GM12878 (cell line): ENCODE data around the gene NUP62.

ENCODE experiments used
- BRCA1 ChIP-seq: IDR thresholded peaks from 2 replicates; pipeline ENCODE4 v1.6.1; 2011; ENCODE audit warnings: low read depth, low read length, improper control_type of control experiment
- CREM ChIP-seq: IDR thresholded peaks from 2 replicates; pipeline ENCODE4 v1.6.1; 2014; ENCODE audit warnings: antibody characterized with exemption, low read depth
- EGR1 ChIP-seq, 2 experiments: IDR thresholded peaks; 1 replicate in 1 of 2; 2 replicates in 1 of 2; pipeline ENCODE4 v1.6.1; 2011 to 2012; ENCODE audit warnings: low read depth in 2 of 2, low read length in 2 of 2, borderline replicate concordance in 1 of 2, mild to moderate bottlenecking in 1 of 2, moderate library complexity in 1 of 2
- MTA2 ChIP-seq: fragments of 450-650 bp; IDR thresholded peaks from 2 replicates; pipeline ENCODE4 v1.6.1; 2016; ENCODE audit warnings: low read depth, mild to moderate bottlenecking, moderate library complexity
- NRF1 ChIP-seq: conservative IDR thresholded peaks from 2 replicates; pipeline ENCODE4 v1.6.1; 2011; ENCODE audit warnings: mild to moderate bottlenecking, low read depth, low read length, improper control_type of control experiment
- POLR2A ChIP-seq: IDR thresholded peaks from 2 replicates; pipeline ENCODE4 v1.6.1; 2011; ENCODE audit warnings: low read depth, mild to moderate bottlenecking, low read length
- POLR2AphosphoS5 ChIP-seq: IDR thresholded peaks from 2 replicates; pipeline ENCODE4 v1.6.1; 2011; ENCODE audit warnings: mild to moderate bottlenecking, low read length, inconsistent platforms
- SMAD1 ChIP-seq: fragments of 450-650 bp; IDR thresholded peaks from 2 replicates; pipeline ENCODE4 v1.6.1; 2018; ENCODE audit warnings: mild to moderate bottlenecking, low read depth; ENCODE audit not compliant: partially characterized antibody
- SMARCA5 ChIP-seq: fragments of 450-650 bp; IDR thresholded peaks from 2 replicates; pipeline ENCODE4 v1.6.1; 2017; ENCODE audit warnings: mild to moderate bottlenecking
- TCF7 ChIP-seq: IDR thresholded peaks from 2 replicates; pipeline ENCODE4 v1.6.1; 2014; ENCODE audit warnings: antibody characterized with exemption, borderline replicate concordance
- TF ChIP-seq, protein P1 (sequence below), 3 experiments: IDR thresholded peaks in 2 of 3; conservative IDR thresholded peaks in 1 of 3; 2 replicates each; pipeline ENCODE4 v1.5.1; 2011; ENCODE audit warnings: low read depth in 3 of 3, low read length in 3 of 3, mild to moderate bottlenecking in 3 of 3, control low read depth in 2 of 3, moderate library complexity in 2 of 3, inconsistent platforms in 1 of 3, mixed read lengths in 1 of 3; ENCODE audit not compliant: control insufficient read depth in 2 of 3, insufficient read depth in 1 of 3; ENCODE audit errors: extremely low read depth in 1 of 3
- TF ChIP-seq, protein P2 (sequence below): fragments of 450-650 bp; IDR thresholded peaks from 2 replicates; pipeline ENCODE4 v1.6.1; 2017; ENCODE audit warnings: mild to moderate bottlenecking, moderate library complexity
- TF ChIP-seq, protein P3 (sequence below): fragments of 150-350 bp; IDR thresholded peaks from 2 replicates; pipeline ENCODE4 v1.6.1; 2014; ENCODE audit warnings: mild to moderate bottlenecking, low read depth, low read length

GRCh38 chr19:49951806-49952478 lies 22.6 kb upstream of the NUP62 start:
- TF ChIP-seq NRF1 = no peak
- no peak for TF ChIP-seq POLR2AphosphoS5
- TF ChIP-seq CREM = no peak
- TF ChIP-seq, protein P1, sequence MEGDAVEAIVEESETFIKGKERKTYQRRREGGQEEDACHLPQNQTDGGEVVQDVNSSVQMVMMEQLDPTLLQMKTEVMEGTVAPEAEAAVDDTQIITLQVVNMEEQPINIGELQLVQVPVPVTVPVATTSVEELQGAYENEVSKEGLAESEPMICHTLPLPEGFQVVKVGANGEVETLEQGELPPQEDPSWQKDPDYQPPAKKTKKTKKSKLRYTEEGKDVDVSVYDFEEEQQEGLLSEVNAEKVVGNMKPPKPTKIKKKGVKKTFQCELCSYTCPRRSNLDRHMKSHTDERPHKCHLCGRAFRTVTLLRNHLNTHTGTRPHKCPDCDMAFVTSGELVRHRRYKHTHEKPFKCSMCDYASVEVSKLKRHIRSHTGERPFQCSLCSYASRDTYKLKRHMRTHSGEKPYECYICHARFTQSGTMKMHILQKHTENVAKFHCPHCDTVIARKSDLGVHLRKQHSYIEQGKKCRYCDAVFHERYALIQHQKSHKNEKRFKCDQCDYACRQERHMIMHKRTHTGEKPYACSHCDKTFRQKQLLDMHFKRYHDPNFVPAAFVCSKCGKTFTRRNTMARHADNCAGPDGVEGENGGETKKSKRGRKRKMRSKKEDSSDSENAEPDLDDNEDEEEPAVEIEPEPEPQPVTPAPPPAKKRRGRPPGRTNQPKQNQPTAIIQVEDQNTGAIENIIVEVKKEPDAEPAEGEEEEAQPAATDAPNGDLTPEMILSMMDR (IDR thresholded peaks at IDR 0.05 in 2 of 3, conservative IDR thresholded peaks at IDR 0.05 in 1 of 3; ENCODE audit: control insufficient read depth in 2 of 3, extremely low read depth in 1 of 3, insufficient read depth in 1 of 3, low read depth in 3 of 3, low read length in 3 of 3) = no peak
- no peak for TF ChIP-seq EGR1 (IDR thresholded peaks at IDR 0.05; ENCODE audit: borderline replicate concordance in 1 of 2, low read depth in 2 of 2, low read length in 2 of 2)
- no peak for TF ChIP-seq POLR2A
- no peak for TF ChIP-seq BRCA1
- TF ChIP-seq, protein P2, sequence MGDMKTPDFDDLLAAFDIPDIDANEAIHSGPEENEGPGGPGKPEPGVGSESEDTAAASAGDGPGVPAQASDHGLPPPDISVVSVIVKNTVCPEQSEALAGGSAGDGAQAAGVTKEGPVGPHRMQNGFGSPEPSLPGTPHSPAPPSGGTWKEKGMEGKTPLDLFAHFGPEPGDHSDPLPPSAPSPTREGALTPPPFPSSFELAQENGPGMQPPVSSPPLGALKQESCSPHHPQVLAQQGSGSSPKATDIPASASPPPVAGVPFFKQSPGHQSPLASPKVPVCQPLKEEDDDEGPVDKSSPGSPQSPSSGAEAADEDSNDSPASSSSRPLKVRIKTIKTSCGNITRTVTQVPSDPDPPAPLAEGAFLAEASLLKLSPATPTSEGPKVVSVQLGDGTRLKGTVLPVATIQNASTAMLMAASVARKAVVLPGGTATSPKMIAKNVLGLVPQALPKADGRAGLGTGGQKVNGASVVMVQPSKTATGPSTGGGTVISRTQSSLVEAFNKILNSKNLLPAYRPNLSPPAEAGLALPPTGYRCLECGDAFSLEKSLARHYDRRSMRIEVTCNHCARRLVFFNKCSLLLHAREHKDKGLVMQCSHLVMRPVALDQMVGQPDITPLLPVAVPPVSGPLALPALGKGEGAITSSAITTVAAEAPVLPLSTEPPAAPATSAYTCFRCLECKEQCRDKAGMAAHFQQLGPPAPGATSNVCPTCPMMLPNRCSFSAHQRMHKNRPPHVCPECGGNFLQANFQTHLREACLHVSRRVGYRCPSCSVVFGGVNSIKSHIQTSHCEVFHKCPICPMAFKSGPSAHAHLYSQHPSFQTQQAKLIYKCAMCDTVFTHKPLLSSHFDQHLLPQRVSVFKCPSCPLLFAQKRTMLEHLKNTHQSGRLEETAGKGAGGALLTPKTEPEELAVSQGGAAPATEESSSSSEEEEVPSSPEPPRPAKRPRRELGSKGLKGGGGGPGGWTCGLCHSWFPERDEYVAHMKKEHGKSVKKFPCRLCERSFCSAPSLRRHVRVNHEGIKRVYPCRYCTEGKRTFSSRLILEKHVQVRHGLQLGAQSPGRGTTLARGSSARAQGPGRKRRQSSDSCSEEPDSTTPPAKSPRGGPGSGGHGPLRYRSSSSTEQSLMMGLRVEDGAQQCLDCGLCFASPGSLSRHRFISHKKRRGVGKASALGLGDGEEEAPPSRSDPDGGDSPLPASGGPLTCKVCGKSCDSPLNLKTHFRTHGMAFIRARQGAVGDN = no peak
- no peak for TF ChIP-seq TCF7
- TF ChIP-seq SMAD1 = no peak
- no peak for TF ChIP-seq MTA2
- TF ChIP-seq, protein P3, sequence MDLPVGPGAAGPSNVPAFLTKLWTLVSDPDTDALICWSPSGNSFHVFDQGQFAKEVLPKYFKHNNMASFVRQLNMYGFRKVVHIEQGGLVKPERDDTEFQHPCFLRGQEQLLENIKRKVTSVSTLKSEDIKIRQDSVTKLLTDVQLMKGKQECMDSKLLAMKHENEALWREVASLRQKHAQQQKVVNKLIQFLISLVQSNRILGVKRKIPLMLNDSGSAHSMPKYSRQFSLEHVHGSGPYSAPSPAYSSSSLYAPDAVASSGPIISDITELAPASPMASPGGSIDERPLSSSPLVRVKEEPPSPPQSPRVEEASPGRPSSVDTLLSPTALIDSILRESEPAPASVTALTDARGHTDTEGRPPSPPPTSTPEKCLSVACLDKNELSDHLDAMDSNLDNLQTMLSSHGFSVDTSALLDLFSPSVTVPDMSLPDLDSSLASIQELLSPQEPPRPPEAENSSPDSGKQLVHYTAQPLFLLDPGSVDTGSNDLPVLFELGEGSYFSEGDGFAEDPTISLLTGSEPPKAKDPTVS = no peak
- no peak for TF ChIP-seq SMARCA5
